GM12891 (cell line): Measurements from ENCODE around the gene REX1BD.

Source experiments
- POLR2A ChIP-seq: IDR thresholded peaks from 2 replicates; pipeline ENCODE4 v1.6.1; 2011; ENCODE audit warnings: low read depth, low read length, control low read depth
- POLR2AphosphoS5 ChIP-seq: IDR thresholded peaks from 2 replicates; pipeline ENCODE4 v1.6.1; 2011; ENCODE audit warnings: low read depth, low read length, control low read depth
- SPI1 ChIP-seq: IDR thresholded peaks from 2 replicates; pipeline ENCODE4 v1.6.1; 2011; ENCODE audit warnings: low read depth, low read length, control low read depth
- TAF1 ChIP-seq: IDR thresholded peaks from 2 replicates; pipeline ENCODE4 v1.6.1; 2011; ENCODE audit warnings: low read depth, low read length, control low read depth

DNA sequence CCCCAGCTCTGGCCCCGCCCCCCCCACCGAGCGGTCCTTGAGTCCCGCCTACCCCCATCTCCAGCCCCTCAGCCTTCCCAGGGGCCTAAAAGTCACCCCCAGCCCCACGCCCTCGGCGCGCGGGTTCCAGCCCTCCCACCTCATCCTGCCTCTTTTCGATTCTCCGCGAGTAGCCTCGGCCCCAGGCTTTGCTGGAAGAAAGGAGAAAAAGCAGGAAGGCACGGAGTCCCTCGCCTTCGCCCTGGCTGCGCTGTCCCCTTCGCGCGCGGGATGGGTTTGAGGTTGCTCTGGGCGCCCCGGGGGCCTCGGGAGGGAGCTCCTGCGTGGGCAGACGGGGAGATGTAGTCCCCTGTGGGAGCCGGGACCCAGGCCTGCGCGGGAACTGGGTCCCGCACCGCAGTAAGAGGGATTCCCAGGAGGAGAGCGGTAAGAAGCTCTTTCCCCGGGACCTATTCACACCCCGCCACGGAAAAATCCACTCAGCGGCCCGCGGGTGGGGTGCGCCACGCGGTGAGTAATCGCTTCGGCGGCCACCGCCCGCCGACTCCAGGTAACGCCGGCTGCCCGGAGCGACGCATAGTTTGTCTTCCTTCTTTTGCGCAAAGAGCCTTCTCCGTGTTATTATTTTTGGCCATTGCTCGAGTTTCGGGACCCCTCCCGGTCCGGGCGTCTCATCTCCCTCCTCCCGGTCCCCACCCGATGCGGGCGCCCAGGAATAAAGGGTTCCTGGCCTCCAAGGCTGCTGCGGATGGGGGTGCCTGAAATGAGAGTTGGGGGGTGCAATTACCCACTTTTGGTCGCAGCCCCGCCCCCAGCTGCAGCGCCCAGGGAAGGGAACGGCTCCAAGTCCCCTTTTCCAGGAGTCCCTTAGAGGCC, 18.9 kb downstream of the REX1BD start:
- no peak for TF ChIP-seq POLR2AphosphoS5
- no peak for TF ChIP-seq POLR2A
- no peak for TF ChIP-seq SPI1
- no peak for TF ChIP-seq TAF1
